Measurements from ENCODE around the gene E2F6.

- no peak for TF ChIP-seq CTCF (conservative IDR thresholded peaks at IDR 0.05; ENCODE audit: low read depth, low read length)
- TF ChIP-seq POLR2A (IDR thresholded peaks at IDR 0.05; ENCODE audit: low read depth, low read length), result no peak
- no peak for TF ChIP-seq CEBPB (IDR thresholded peaks at IDR 0.05; ENCODE audit: low read depth, low read length)
- TF ChIP-seq SMC3 (IDR thresholded peaks at IDR 0.05; ENCODE audit: low read depth, low read length), result no peak
These were observed 27.3 kb upstream of the E2F6 start for GRCh38 chr2:11493282-11493681.
